Fibroblast of villous mesenchyme (primary cell): ENCODE data around the gene GSE1. TPM values are rescaled to one million over a fixed set of nuclear protein-coding genes. Genes with fewer than 3 reads are reported as not detected.

Experiments used
- DNase-seq: peaks from one replicate; pipeline ENCODE4 v3.0.0-alpha.2; 2010; ENCODE audit warnings: low read depth
- H3K4me3 ChIP-seq: 2 replicates; pipeline ENCODE4 v1.5.1; 2011; ENCODE audit warnings: low read depth, mild to moderate bottlenecking, low read length
- total RNA-seq: library from RNA; depleted of rRNA; stranded (reverse); fragments of >200 nt; gene quantifications from 2 replicates; pipeline ENCODE4 v1.2.3, GENCODE V29; 2012
- TF ChIP-seq, protein P1 (sequence below): IDR thresholded peaks from 2 replicates; pipeline ENCODE4 v1.5.1; 2012; ENCODE audit warnings: low read depth, mild to moderate bottlenecking, low read length; ENCODE audit not compliant: insufficient read depth

The GSE1 gene
- total RNA-seq, 1 donor, result 48.4 TPM

DNA sequence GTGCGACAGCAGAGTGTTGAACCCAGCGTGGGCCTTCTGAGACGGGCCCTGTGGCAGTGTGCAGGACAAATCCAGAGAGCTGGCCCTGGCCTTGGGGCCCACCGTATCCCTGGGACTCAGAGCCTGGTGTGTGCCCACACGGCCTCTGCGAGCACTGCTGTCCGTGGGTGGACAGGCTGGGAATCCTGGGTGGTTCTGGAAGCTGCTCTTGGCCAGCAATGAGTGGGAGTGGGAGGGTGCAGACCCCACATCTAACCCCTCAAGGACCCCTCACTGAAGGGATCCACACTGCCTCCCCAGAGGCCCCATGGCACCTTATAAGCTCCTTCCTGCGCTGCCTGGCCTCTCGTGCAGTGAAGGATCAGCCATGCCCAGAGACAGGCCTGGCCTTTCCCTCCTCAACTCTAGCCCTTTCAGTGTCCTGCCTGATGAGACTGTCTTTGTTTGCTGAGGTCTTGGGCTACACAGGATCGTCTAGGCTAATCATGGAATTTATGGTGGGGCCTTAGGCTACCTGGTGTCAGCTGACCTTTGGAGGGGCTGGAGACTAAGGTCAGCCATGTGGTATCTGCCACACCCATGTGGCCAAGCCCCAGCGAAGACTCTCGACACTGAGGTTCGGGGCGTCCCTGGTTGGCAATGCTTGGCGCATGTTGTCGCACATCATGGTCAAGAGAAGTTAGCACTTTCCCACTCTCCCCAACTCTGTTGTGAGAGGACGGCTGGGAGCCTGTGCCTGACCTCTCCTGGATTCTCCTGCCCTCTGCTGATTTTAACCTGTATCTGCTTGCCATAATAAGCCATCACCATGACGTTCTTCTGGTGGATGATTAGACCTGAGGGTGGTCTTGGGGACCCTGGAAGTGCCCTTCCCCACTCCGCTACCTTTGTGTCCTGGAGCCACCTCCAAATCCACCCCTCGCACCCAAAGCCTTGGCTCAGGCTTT is 92.1 kb downstream of the GSE1 start:
- TF ChIP-seq, protein P1, sequence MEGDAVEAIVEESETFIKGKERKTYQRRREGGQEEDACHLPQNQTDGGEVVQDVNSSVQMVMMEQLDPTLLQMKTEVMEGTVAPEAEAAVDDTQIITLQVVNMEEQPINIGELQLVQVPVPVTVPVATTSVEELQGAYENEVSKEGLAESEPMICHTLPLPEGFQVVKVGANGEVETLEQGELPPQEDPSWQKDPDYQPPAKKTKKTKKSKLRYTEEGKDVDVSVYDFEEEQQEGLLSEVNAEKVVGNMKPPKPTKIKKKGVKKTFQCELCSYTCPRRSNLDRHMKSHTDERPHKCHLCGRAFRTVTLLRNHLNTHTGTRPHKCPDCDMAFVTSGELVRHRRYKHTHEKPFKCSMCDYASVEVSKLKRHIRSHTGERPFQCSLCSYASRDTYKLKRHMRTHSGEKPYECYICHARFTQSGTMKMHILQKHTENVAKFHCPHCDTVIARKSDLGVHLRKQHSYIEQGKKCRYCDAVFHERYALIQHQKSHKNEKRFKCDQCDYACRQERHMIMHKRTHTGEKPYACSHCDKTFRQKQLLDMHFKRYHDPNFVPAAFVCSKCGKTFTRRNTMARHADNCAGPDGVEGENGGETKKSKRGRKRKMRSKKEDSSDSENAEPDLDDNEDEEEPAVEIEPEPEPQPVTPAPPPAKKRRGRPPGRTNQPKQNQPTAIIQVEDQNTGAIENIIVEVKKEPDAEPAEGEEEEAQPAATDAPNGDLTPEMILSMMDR, result no peak
- no peak for DNase-seq
- H3K4me3 ChIP-seq, result no peak overlapping the region

DNA sequence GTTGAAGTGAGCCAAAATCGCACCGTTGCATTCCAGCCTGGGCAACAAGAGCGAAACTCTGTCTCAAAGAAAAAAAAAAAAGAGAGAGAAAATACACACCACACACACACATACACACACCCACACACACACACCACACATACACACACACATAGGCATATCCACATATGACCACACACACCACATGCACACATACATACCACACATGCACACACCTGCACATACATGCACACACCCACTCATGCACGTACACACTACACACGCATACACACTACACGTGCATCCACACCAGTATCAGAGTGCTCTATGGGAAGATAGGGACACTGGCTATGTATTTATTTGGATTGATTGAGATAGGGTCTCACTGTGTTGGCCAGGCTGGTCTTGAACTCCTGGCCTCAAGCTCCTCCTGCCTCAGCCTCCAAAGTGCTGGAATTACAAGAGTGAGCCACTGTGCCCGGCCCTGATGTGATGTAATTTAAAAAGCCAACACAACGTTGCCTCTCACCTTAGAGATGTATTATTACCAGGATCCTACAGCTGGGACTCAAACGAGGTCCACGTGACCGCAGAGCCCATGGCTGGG is 93.4 kb downstream of the GSE1 start:
- DNase-seq, result no peak
- TF ChIP-seq, protein P1, result no peak
- no peak overlapping the region for H3K4me3 ChIP-seq

DNA sequence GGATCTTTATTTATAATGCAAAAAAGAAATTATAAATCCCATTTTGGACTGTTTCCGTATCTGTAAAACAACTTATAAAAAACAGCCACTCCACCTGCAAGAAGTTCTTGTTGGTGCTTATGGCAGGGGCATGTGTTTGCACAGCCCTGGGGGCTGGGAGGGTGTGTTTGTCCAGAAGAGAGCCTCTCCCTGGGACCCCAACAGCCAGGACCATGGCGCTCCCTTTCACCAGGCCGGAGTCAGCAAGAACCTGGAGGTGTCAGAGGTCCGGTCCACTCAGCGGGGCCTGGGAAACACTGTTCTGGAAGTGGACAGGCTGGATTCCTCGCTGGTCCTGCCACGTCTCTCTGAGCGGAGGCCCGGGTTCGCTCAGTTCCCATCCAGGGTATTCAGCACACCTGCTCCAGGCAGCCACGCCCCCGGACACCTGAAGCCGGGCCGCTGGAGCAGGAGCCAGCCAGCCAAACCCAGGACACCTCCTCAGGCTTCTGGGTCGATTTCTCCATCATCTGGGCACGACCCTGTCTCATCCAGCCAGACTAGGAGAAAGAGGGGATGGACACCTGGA is 94.5 kb downstream of the GSE1 start:
- TF ChIP-seq, protein P1, result no peak
- DNase-seq, result no peak
- no peak overlapping the region for H3K4me3 ChIP-seq

DNA sequence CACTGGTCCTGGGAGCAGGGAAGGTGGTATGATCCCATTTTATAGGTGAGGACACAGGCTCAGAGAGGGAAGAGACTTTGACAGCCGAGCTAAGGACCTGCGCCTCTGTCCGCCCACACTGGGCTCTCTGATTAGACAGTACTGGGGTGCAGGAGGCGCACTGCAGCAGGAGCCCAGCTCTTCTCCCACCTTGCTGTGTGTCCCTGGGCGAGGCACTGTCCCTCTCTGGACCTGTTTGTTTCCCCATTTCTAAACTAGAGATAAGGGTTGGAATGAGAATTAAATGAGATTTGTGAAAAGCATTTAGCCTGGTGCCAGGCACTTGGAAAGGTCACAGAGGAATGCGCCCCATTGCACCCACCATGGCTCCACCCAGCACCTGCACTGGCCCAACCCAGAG is 95.2 kb downstream of the GSE1 start:
- no peak overlapping the region for H3K4me3 ChIP-seq
- TF ChIP-seq, protein P1, result no peak
- DNase-seq, result no peak

DNA sequence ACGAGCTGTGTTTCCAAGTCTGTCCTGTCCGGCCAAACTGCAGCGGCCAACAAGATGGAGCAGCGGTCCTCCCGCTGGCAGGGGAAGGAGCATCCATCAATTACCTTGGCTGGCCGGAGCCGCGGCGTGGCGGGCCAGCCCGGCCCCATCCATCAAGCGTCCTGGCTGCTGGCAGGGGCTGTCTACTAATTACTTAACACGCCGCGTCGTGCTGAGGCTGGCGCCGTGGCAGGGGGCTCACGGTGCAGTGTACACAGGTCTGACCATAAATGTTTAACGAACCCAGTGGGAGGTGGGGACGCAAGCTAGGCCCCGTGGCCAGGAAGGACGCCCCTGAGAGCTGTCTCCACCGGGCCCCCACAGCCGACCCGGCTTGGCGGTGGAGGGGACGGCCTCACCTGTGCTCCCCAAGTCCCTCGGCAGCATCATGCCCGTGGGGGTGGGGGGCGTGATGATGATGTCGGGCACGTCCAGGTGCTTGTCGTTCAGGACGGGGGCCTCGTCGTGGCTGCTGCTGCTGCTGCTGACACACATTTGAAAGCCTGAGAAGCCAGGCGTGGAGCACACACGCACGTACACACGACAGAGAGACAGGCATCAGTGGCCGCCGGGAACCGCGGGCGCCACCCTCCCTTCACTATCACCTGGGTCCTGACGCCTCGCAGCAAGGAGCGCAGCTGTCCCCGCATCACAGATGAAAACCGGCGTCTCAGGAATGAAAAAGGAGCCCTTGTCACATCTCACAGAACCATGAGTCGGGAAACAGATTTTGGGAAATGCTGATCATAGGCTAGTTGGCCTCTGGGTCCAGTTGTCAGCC is 96.9 kb downstream of the GSE1 start:
- no peak overlapping the region for H3K4me3 ChIP-seq
- no peak for DNase-seq
- TF ChIP-seq, protein P1, result no peak

DNA sequence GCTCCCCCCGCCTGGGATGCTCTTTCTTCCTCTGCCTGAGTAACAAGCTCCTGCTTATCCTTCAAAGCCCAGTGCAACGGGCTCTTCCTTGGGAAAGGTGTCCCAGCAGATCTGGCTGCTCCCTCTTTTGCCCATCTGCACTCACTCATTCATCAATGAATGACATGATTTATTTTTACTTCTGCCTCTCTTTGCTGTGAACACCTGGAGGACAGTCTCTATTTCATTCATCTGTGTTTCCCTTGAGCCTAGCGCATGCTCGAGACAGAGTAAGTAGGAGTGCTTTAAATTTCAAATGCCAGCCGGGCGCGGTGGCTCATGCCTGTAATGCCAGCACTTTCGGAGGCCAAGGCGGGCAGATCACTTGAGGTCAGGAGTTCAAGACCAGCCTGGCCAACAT is 97.6 kb downstream of the GSE1 start:
- H3K4me3 ChIP-seq, result no peak overlapping the region
- TF ChIP-seq, protein P1, result no peak
- DNase-seq, result no peak
